Lower leg skin (tissue), 3 donors: Measurements from ENCODE around the gene C21orf91.

Experiments used
- CTCF ChIP-seq, 3 donors: fragments of 450-650 bp; IDR thresholded peaks; one replicate each; pipeline ENCODE4 v1.5.1; 2016; ENCODE audit warnings: antibody characterized with exemption in 3 of 3, mild to moderate bottlenecking in 3 of 3, moderate library complexity in 2 of 3
- POLR2A ChIP-seq, 2 donors: fragments of 450-650 bp; IDR thresholded peaks; one replicate each; pipeline ENCODE4 v1.6.1; 2016 to 2017; ENCODE audit warnings: antibody characterized with exemption in 2 of 2, mild to moderate bottlenecking in 1 of 2, moderate library complexity in 1 of 2

DNA sequence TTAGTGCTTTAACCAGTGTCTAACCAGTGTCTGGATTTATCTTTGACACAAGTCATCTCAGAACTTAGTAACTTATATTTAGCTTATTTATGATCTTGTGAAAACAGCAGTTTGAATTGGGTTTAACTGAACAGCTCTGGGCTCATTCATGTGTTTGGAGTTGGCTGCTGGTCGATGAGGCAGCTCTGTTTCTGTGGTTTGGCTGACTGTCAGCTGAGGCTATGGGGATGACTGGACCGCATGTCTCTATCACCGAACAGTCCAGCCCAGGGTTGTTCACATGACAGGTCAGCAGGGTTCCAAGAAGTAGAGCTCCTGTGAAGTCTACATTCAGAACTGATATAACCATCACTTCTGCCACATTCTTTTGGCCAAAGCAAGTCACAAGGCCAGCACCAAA lies 29.1 kb upstream of the C21orf91 start:
- TF ChIP-seq CTCF (IDR thresholded peaks at IDR 0.05) (no peak), POLR2A (IDR thresholded peaks at IDR 0.05) (no peak)
